HepG2 (cell line): ENCODE measurements around the gene SRRM3. TPM values are rescaled to one million over a fixed set of nuclear protein-coding genes. Genes with fewer than 3 reads are reported as not detected.

Source experiments
- AHR ChIP-seq: IDR thresholded peaks from 2 replicates; pipeline ENCODE4 v1.6.1; 2018; ENCODE audit warnings: missing genetic modification reagents, missing compliant biosample characterization
- CHCHD3 ChIP-seq: sonication (generic); formaldehyde crosslinking; IDR thresholded peaks from 2 replicates; pipeline ENCODE4 v1.8.0; 2022; ENCODE audit warnings: mild to moderate bottlenecking, missing genetic modification reagents, moderate library complexity
- CREB1 ChIP-seq, 2 experiments: fragments of 450-650 bp in 1 of 2; IDR thresholded peaks; 2 replicates each; pipeline ENCODE4 v1.6.1; 2016 to 2017; ENCODE audit warnings: control low read depth in 1 of 2, mild to moderate bottlenecking in 1 of 2, missing compliant biosample characterization in 1 of 2, missing genetic modification characterization in 1 of 2
- FOXK1 ChIP-seq: sonication (generic); formaldehyde crosslinking; IDR thresholded peaks from 2 replicates; pipeline ENCODE4 v1.4.0; 2020; ENCODE audit warnings: low read depth, missing genetic modification reagents, borderline replicate concordance
- KAT8 ChIP-seq: IDR thresholded peaks from 2 replicates; pipeline ENCODE4 v1.6.1; 2016; ENCODE audit warnings: missing genetic modification reagents, missing compliant biosample characterization
- KDM5B ChIP-seq: sonication (generic); formaldehyde crosslinking; IDR thresholded peaks from 2 replicates; pipeline ENCODE4 v1.4.0; 2020; ENCODE audit warnings: missing genetic modification reagents, mild to moderate bottlenecking, borderline replicate concordance
- MTA1 ChIP-seq: sonication (generic); formaldehyde crosslinking; IDR thresholded peaks from 2 replicates; pipeline ENCODE4 v1.4.0; 2020; ENCODE audit warnings: missing genetic modification reagents, mild to moderate bottlenecking, borderline replicate concordance
- NAIF1 ChIP-seq: sonication (generic); formaldehyde crosslinking; IDR thresholded peaks from 2 replicates; pipeline ENCODE4 v1.5.0; 2020; ENCODE audit warnings: mild to moderate bottlenecking, missing genetic modification reagents, borderline replicate concordance
- RELA ChIP-seq: sonication (generic); formaldehyde crosslinking; IDR thresholded peaks from 2 replicates; pipeline ENCODE4 v1.4.0; 2020; ENCODE audit warnings: missing genetic modification reagents
- REPIN1 ChIP-seq: sonication (generic); formaldehyde crosslinking; IDR thresholded peaks from 2 replicates; pipeline ENCODE4 v1.8.0; 2022; ENCODE audit warnings: missing genetic modification reagents, low read depth, mild to moderate bottlenecking, borderline replicate concordance
- SATB2 ChIP-seq: sonication (generic); formaldehyde crosslinking; IDR thresholded peaks from 2 replicates; pipeline ENCODE4 v1.5.0; 2020; ENCODE audit warnings: missing genetic modification reagents
- SNAPC4 ChIP-seq: sonication (generic); formaldehyde crosslinking; IDR thresholded peaks from 2 replicates; pipeline ENCODE4 v1.4.0; 2020; ENCODE audit warnings: mild to moderate bottlenecking, missing genetic modification reagents
- THRA ChIP-seq: sonication (generic); formaldehyde crosslinking; IDR thresholded peaks from 2 replicates; pipeline ENCODE4 v1.4.0; 2020; ENCODE audit warnings: missing genetic modification reagents, borderline replicate concordance
- ZMYM4 ChIP-seq: sonication (generic); formaldehyde crosslinking; IDR thresholded peaks from 2 replicates; pipeline ENCODE4 v1.8.1; 2023; ENCODE audit warnings: mild to moderate bottlenecking, missing genetic modification reagents
- ZNF317 ChIP-seq: sonication (generic); formaldehyde crosslinking; IDR thresholded peaks from 2 replicates; pipeline ENCODE4 v1.5.0; 2020; ENCODE audit warnings: mild to moderate bottlenecking, missing genetic modification reagents
- ZNF441 ChIP-seq: sonication (generic); formaldehyde crosslinking; IDR thresholded peaks from 2 replicates; pipeline ENCODE4 v1.7.0; 2021; ENCODE audit warnings: missing genetic modification reagents, borderline replicate concordance
- ZNF580 ChIP-seq: IDR thresholded peaks from 2 replicates; pipeline ENCODE4 v1.6.1; 2016; ENCODE audit warnings: low read depth, borderline replicate concordance
- ZNF615 ChIP-seq: sonication (generic); formaldehyde crosslinking; IDR thresholded peaks from 2 replicates; pipeline ENCODE4 v1.5.0; 2020; ENCODE audit warnings: mild to moderate bottlenecking, missing genetic modification reagents, borderline replicate concordance
- ZUFSP ChIP-seq: sonication (generic); formaldehyde crosslinking; IDR thresholded peaks from 2 replicates; pipeline ENCODE4 v1.9.0; 2021; ENCODE audit warnings: missing genetic modification reagents, mild to moderate bottlenecking, borderline replicate concordance
- polyA plus RNA-seq, 8 experiments: library from polyadenylated mRNA; depleted of rRNA in 3 of 8; stranded (reverse) in 7 of 8; unstranded in 1 of 8; fragments of >200 nt; fragmentation: Illumina TruSeq in 4 of 8; extraction: Trizol in 4 of 8; gene quantifications; 2 replicates each; pipeline versions ENCODE4 v1.2.1 to v1.2.3, GENCODE V29; 2011 to 2016; ENCODE audit warnings: low read depth in 4 of 8, missing spikeins in 1 of 8, mixed read lengths in 1 of 8; ENCODE audit not compliant: insufficient read depth in 1 of 8
- total RNA-seq, 5 experiments: library from RNA; depleted of rRNA; stranded (reverse); fragments of >200 nt; fragmentation: Illumina TruSeq; extraction: Trizol; gene quantifications; 2 replicates each; pipeline ENCODE4 v1.2.3, GENCODE V29; 2016; ENCODE audit warnings: low read depth in 1 of 5

SRRM3 gene
- total and polyA plus RNA-seq, 2 of the 13 experiments (the other 11 are each of a cell fraction or from before 2014, with no cell fraction given) = 0.13 to 0.54 TPM

- TF ChIP-seq SNAPC4 (CRISPR knock-in tag) (peak; percentile 82), CREB1 (IDR thresholded peaks at IDR 0.05) (peak; percentile 99), CREB1 (CRISPR knock-in tag; IDR thresholded peaks at IDR 0.05) (peak; percentile 98), KAT8 (CRISPR knock-in tag) (peak; percentile 90), ZNF317 (CRISPR knock-in tag) (peak; percentile 84), CHCHD3 (CRISPR knock-in tag) (no peak), ZUFSP (CRISPR knock-in tag) (no peak), THRA (0 out of 2 replicates have a peak, but pooled peaks have one; percentile 32), ZMYM4 (CRISPR knock-in tag) (peak; percentile 89), RELA (CRISPR knock-in tag) (no peak), AHR (CRISPR knock-in tag) (no peak), NAIF1 (CRISPR knock-in tag) (peak; percentile 79; the same call in 1 of the 2 replicates), SATB2 (CRISPR knock-in tag) (0 out of 2 replicates have a peak, but pooled peaks have one; percentile 54), ZNF615 (CRISPR knock-in tag) (no peak), FOXK1 (CRISPR knock-in tag) (no peak), KDM5B (peak; percentile 91), MTA1 (CRISPR knock-in tag) (peak; percentile 71; the same call in 1 of the 2 replicates), ZNF441 (CRISPR knock-in tag) (peak; percentile 76; the same call in 1 of the 2 replicates), REPIN1 (peak; percentile 78), ZNF580 (CRISPR knock-in tag) (peak; percentile 69; the same call in 1 of the 2 replicates)
These were observed 35.1 kb upstream of the SRRM3 start (continued) for GRCh38 chr7:76166404-76167255.
